Ecto neural progenitor cell (in vitro differentiated cells): Measurements from ENCODE around the gene WDR5.

Experiments used
- DNase-seq: peaks from one replicate; pipeline ENCODE4 v3.0.0-alpha.2; 2018; ENCODE audit warnings: low spot score

The WDR5 gene

GRCh38 chr9:134132208-134132870 is 3.5 kb upstream of the WDR5 start:
- no peak for DNase-seq

DNA sequence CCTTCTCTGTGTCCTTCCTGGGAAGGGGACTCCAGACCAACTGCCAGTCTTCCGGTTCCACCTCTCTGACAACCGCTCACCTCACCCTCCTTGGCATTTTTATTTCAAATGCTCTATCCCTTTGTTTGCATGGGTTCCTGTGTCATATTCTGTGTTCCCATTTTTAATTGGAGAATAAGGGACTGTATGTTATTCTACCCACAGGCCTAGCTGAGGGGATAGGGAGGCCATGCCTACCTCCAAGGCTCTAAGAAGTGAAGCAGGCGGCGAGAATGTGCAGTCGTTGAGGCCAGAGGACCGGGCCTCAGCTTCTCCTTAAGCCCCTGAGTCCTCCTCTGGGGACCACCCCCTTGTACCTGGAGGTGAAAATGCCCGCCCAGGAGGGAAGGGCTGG is 936 bp upstream of the WDR5 start:
- DNase-seq = no peak

- DNase-seq = peak; percentile 68
Measured at GRCh38 chr9:134136118-134136995, 475 bp downstream of the WDR5 start.

DNA sequence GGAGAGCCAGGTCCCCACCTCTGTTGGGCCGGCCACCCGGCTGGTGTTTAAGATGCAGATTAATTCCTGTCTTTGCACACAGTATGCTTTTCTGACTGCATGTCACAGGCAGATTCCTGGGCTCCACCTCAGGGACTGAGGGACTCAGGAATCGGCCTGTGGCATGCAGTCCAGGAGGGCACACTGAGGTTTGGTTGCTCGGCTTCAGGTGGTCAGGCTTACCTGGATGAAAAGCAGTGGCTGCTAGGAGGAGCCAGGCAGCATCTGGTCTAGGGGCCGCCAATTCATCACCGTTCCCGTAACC is 1.1 kb downstream of the WDR5 start:
- DNase-seq = no peak

GRCh38 chr9:134138292-134138691 is 2.4 kb downstream of the WDR5 start:
- DNase-seq = no peak

- no peak for DNase-seq
Measured at GRCh38 chr9:134139081-134139480, 3.2 kb downstream of the WDR5 start.

- DNase-seq = no peak
Measured at GRCh38 chr9:134141906-134142305, 6.0 kb downstream of the WDR5 start.

- no peak for DNase-seq
Measured at GRCh38 chr9:134144801-134145200, 8.9 kb downstream of the WDR5 start.

DNA sequence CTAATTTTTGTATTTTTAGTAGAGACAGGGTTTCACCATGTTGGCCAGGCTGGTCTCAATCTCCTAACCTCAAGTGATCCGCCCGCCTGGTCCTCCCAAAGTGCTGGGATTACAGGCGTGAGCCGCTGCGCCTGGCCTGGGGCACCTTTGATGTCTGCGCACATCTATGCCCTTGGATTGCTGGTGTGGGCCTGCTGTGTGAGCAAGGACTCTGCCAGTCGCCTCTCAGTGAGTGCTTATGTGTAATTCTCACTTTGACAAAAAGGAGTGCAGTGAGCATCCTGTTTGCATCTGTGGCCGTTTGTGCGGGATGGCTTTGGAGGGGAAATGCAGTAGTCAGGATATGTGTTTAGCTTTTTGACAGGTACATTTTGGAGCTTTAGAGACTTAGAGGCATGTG is 9.4 kb downstream of the WDR5 start:
- no peak for DNase-seq

- DNase-seq = no peak
Measured at GRCh38 chr9:134146774-134147493, 11.1 kb downstream of the WDR5 start.

GRCh38 chr9:134149380-134149779 is 13.5 kb downstream of the WDR5 start:
- no peak for DNase-seq

GRCh38 chr9:134150557-134151214 is 14.8 kb downstream of the WDR5 start:
- DNase-seq = no peak

- no peak for DNase-seq
Measured at GRCh38 chr9:134152022-134152448, 16.2 kb downstream of the WDR5 start.

GRCh38 chr9:134152488-134152887 is 16.6 kb downstream of the WDR5 start:
- DNase-seq = no peak

DNA sequence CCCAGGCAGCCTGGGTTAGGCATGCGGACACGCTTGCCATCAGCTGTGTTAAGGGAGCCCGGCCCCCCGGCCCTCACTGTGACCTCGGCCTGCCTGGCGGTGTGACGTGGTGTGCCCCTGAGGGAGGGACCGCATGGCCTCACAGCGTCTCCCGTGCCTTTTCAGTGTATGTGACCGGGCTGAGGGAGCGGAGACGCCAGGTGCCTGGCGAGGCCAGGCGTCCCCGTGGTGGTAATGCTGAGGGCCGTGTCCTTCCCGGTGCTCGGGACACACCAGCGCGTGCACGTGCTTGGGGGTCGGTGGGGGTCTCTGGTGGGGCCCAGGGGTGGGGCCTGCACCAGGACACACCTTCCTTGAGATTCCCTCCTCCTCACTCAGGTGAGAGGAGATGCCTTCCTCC is 17.6 kb downstream of the WDR5 start:
- no peak for DNase-seq

DNA sequence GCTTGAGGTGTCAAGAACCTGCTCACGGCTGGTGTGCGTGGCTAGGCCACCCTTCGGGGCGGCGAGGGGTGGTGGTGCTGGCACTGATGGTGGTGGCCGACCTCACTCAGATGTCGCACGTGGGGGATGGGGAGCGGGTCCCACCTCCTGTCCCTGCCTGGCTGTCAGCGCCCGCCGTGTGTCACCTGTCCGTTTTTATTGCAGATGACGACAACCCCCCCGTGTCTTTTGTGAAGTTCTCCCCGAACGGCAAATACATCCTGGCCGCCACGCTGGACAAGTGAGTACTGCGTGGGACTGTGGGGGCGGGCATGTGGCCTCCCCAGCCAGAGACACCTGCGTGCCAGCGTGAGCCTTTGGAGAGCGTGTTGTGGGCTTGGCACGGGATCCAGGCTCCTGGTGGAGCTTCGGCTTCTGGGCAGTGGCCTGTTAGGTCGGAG is 18.4 kb downstream of the WDR5 start:
- no peak for DNase-seq

- DNase-seq = no peak
Measured at GRCh38 chr9:134155812-134156377, 20.0 kb downstream of the WDR5 start.

- DNase-seq = no peak
Measured at GRCh38 chr9:134156564-134157377, 20.9 kb downstream of the WDR5 start.

- no peak for DNase-seq
Measured at GRCh38 chr9:134157378-134157885, 21.6 kb downstream of the WDR5 start.

- DNase-seq = no peak
Measured at GRCh38 chr9:134158242-134158641, 22.4 kb downstream of the WDR5 start.
